Left lung (tissue), 14 donors: ENCODE results near the gene E2F7. TPM values are rescaled to one million over a fixed set of nuclear protein-coding genes. Genes with fewer than 3 reads are reported as not detected.

Experiments
- ATAC-seq: fragments of 200-7000 bp; cut with Tn5 transposase; one replicate; pipeline ENCODE4 v1.9.1; 2020; ENCODE audit warnings: moderate library complexity
- DNase-seq, 4 donors: peaks; one replicate each; pipeline ENCODE4 v3.0.0-alpha.2; 2013 to 2020
- H3K27ac ChIP-seq, 2 donors: fragments of 200-600 bp; sonication (generic) in 1 of 2; one replicate each; pipeline versions ENCODE4 v1.5.0 to v1.8.0; 2020 to 2021
- H3K27me3 ChIP-seq, 2 donors: fragments of 200-600 bp; sonication (generic) in 1 of 2; one replicate each; pipeline versions ENCODE4 v1.5.0 to v1.8.0; 2020 to 2021
- H3K36me3 ChIP-seq, 2 donors: fragments of 200-600 bp; sonication (generic) in 1 of 2; one replicate each; pipeline versions ENCODE4 v1.5.0 to v1.8.0; 2020 to 2021
- H3K4me1 ChIP-seq, 2 donors: fragments of 200-600 bp; one replicate each; pipeline ENCODE4 v1.8.0; 2021
- H3K4me3 ChIP-seq, 2 donors: fragments of 200-600 bp; sonication (generic) in 1 of 2; one replicate each; pipeline versions ENCODE4 v1.5.0 to v1.8.0; 2020 to 2021; ENCODE audit warnings: mild to moderate bottlenecking in 1 of 2
- H3K9me3 ChIP-seq, 2 donors: fragments of 200-600 bp; sonication (generic) in 1 of 2; one replicate each; pipeline versions ENCODE4 v1.5.0 to v1.8.0; 2020 to 2021
- intact Hi-C, 2 donors: fragments of 100-400 bp; cut with DNase I; formaldehyde crosslinking; loops; one replicate each; pipeline versions ENCODE4 v1.11.2 to v1.14.2; 2022
- long read RNA-seq, 12 donors: library from polyadenylated mRNA in 2 of 12; unstranded in 2 of 12; transcript quantifications; one replicate each; pipeline ENCODE4 v2.0.0 and lab custom pipeline, GENCODE V29; 2019 to 2026
- polyA plus RNA-seq, 6 donors: library from polyadenylated mRNA; unstranded; fragments of 120-200 nt; gene quantifications; one replicate each; pipeline ENCODE4 v1.2.1, GENCODE V29; 2013; ENCODE audit not compliant: insufficient read length in 6 of 6
- total RNA-seq, 2 donors: library from RNA; stranded (reverse); fragmentation: NEBNext Ultra II Directional; extraction: Animal tissue kit (Norgen Biotek cat#: 25700); gene quantifications; one replicate each; pipeline ENCODE4 v1.2.1, GENCODE V29; 2021
- TF ChIP-seq, protein P1 (sequence below), 2 donors: fragments of 200-600 bp; sonication (generic) in 1 of 2; IDR thresholded peaks; one replicate each; pipeline versions ENCODE4 v1.5.0 to v1.8.0; 2021; ENCODE audit warnings: antibody characterized with exemption in 2 of 2
- donor health status: DM: no; HTN: yes; CAD: no.
- donor health status: DM: no; HTN: no; CAD: no.

Gene E2F7, protein sequence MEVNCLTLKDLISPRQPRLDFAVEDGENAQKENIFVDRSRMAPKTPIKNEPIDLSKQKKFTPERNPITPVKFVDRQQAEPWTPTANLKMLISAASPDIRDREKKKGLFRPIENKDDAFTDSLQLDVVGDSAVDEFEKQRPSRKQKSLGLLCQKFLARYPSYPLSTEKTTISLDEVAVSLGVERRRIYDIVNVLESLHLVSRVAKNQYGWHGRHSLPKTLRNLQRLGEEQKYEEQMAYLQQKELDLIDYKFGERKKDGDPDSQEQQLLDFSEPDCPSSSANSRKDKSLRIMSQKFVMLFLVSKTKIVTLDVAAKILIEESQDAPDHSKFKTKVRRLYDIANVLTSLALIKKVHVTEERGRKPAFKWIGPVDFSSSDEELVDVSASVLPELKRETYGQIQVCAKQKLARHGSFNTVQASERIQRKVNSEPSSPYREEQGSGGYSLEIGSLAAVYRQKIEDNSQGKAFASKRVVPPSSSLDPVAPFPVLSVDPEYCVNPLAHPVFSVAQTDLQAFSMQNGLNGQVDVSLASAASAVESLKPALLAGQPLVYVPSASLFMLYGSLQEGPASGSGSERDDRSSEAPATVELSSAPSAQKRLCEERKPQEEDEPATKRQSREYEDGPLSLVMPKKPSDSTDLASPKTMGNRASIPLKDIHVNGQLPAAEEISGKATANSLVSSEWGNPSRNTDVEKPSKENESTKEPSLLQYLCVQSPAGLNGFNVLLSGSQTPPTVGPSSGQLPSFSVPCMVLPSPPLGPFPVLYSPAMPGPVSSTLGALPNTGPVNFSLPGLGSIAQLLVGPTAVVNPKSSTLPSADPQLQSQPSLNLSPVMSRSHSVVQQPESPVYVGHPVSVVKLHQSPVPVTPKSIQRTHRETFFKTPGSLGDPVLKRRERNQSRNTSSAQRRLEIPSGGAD
- total RNA-seq (1 to 10 TPM; 1.7 to 1.8 TPM), polyA plus RNA-seq (10 to 100 TPM in 1 of 6 donors, 1 to 10 TPM in 5; 6.1 to 10.9 (median 7.2) TPM)
- long read RNA-seq, donor 1, full-length matches to known transcripts, result 5 of 5 reads
- long read RNA-seq, donor 1, partial matches to known transcripts, result 0 of 5 reads
- long read RNA-seq, donor 1, other reads (novel, unspliced or antisense), result 0 of 5 reads
- long read RNA-seq, donor 2, partial matches to known transcripts, result 0 of 1 reads
- long read RNA-seq, donor 2, other reads (novel, unspliced or antisense), result 0 of 1 reads
- long read RNA-seq, donor 3, result 0 reads
- long read RNA-seq, donor 4, partial matches to known transcripts, result 1 of 1 reads
- long read RNA-seq, donor 4, other reads (novel, unspliced or antisense), result 0 of 1 reads
- long read RNA-seq, donor 5, full-length matches to known transcripts, result 1 of 1 reads
- long read RNA-seq, donor 5, partial matches to known transcripts, result 0 of 1 reads
- long read RNA-seq, donor 5, other reads (novel, unspliced or antisense), result 0 of 1 reads
- long read RNA-seq, donor 6, result 0 reads
- long read RNA-seq, donor 7, result 0 reads
- long read RNA-seq, donor 8, result 0 reads
- long read RNA-seq, donor 9, result 0 reads
- long read RNA-seq, donor 10, result 0 reads
- long read RNA-seq, donor 11, result 0 reads
- long read RNA-seq, donor 12, full-length matches to known transcripts, result 1 of 1 reads
- long read RNA-seq, donor 12, partial matches to known transcripts, result 0 of 1 reads
- long read RNA-seq, donor 12, other reads (novel, unspliced or antisense), result 0 of 1 reads

DNA sequence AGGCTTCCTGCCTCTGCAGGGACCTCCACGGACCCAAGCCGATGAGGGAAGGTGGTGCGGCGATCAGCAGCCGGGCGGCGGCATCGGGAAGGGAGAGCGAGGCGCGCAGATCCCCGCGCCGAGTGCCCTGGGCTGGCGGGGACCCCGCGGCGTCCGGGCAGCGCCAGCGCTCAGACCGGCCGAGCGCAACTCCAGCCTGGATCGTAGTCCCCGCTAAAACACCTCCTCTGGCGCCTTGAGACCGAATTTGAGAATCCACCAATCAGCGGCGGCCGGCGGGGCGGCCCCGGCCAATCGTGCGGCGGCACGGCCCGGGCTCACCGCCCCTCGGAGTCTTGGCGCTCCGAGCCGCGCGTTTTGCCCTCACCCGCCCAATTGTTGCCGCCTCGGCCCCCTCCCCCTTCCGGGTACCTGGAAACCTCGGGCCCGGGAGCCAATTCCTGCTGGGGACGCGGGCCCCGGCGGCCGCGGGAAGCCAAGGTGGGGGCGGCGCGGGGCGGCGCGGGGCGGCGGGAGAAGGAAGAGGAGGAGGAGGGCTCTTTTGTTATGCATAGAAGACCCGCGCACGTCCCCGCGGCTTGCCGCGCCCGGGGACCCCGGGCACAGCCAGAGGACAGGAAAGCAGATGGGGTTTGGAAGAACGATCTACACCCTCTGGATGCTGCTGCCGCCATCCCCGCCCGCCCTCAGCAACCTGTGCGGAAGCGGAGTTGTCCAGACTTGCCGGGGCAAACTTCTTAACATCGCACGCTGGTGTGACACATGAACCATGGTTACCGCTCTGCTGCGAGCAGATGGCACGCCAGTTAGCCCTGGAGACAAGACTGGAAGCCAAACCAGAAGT lies at the start of gene E2F7:
Gene E2F7, minus strand, starts transcription at position 209 of the 844 bp plus-strand sequence. CDS start 934 bp downstream, outside the sequence.
- H3K27ac ChIP-seq, result peak within 1 kb of the TSS in 1 of 2 donors; percentile 13
- ATAC-seq (peak; percentile 96), DNase-seq (peak; percentile 82 to 94 (median 90))
- no peaks in the 10 kb centered on the region for H3K36me3 ChIP-seq
- peak within 1 kb of the TSS; percentile 70 to 88 for H3K4me3 ChIP-seq
- H3K27me3 ChIP-seq, result peaks cover 0 to 24% of the 10 kb centered on the region in 2 donors
- no peaks in the 10 kb centered on the region for H3K9me3 ChIP-seq
- TF ChIP-seq, protein P1, sequence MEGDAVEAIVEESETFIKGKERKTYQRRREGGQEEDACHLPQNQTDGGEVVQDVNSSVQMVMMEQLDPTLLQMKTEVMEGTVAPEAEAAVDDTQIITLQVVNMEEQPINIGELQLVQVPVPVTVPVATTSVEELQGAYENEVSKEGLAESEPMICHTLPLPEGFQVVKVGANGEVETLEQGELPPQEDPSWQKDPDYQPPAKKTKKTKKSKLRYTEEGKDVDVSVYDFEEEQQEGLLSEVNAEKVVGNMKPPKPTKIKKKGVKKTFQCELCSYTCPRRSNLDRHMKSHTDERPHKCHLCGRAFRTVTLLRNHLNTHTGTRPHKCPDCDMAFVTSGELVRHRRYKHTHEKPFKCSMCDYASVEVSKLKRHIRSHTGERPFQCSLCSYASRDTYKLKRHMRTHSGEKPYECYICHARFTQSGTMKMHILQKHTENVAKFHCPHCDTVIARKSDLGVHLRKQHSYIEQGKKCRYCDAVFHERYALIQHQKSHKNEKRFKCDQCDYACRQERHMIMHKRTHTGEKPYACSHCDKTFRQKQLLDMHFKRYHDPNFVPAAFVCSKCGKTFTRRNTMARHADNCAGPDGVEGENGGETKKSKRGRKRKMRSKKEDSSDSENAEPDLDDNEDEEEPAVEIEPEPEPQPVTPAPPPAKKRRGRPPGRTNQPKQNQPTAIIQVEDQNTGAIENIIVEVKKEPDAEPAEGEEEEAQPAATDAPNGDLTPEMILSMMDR (IDR thresholded peaks at IDR 0.05), result no peak
- peaks cover 4 to 14% of the 10 kb centered on the region in 2 donors for H3K4me1 ChIP-seq
- intact Hi-C loops, result loop anchor here in 1 of 2 donors (10.0 kb wide), 1 partner anchor 619 kb away; no protein-coding TSS in a partner anchor

DNA sequence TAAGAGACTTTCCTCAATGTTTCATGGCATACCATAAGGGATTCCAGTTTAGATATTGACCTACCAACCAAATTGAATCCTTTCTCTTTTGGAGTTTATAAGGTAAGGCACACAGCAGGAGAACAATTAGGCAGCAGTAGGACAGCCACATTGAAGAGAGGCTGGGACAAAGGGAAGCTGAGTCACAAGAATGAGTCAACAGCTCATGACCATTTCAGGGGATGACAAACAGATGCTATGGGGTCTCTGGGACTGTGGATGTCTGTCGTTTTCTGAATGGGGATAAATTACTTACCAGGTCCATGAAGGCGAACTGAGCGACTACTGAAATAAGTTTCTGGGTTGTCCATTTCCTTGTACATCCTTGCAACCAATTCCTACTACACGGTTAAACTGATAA lies 48.6 kb upstream of the E2F7 start:
- Histone ChIP-seq H3K27me3 (no peaks in the 10 kb centered on the region), H3K4me3 (no peak overlapping the region), H3K27ac (no peak overlapping the region), H3K36me3 (no peaks in the 10 kb centered on the region), H3K4me1 (no peaks in the 10 kb centered on the region), H3K9me3 (no peaks in the 10 kb centered on the region)
- intact Hi-C loops, result no loop called here
- DNase-seq (no peak), ATAC-seq (no peak)
- TF ChIP-seq, protein P1 (IDR thresholded peaks at IDR 0.05), result no peak

DNA sequence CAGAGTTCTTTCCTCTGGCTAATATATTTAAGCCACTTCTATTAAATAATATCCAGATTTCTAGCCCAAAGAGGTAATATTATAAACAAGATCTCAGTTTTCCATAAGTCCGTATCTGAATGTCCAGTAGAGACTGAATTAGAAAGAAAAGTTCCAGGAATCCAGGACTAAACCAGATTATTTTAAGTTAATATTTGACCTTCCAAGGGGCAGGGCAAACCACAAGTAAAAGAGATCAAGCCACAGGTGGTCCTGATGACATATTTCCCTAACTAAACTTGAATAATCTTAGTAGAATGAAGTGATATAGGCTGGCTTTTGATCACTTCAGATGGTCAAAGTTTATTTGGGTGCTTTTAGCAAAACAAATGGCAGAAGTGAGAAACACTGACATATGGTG lies 43.3 kb upstream of the E2F7 start:
- H3K4me3 ChIP-seq, result no peak overlapping the region
- no peaks in the 10 kb centered on the region for H3K27me3 ChIP-seq
- intact Hi-C loops, result no loop called here
- no peaks in the 10 kb centered on the region for H3K36me3 ChIP-seq
- H3K4me1 ChIP-seq, result no peaks in the 10 kb centered on the region
- TF ChIP-seq, protein P1 (IDR thresholded peaks at IDR 0.05), result no peak
- no peaks in the 10 kb centered on the region for H3K9me3 ChIP-seq
- no peak overlapping the region for H3K27ac ChIP-seq
- DNase-seq, result no peak
- ATAC-seq, result no peak

DNA sequence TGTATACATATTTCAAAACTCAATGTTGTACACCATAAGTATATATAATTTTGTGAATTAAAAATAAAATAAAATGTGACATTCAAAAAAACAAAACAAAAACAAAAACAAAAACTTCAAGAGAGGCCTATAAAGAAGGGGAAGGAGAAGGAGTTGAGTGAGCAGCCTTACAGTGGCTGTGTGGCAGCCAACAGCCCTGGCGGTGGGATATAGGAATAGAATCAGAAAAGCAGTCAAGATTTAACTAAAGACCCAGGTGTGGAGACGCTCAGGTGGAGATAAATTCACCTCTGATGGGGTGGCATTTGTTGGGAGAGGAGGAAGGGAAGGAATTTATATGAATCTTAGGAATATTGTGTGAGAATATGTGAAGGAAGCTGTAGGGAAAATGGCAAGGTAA lies 41.8 kb upstream of the E2F7 start:
- TF ChIP-seq, protein P1 (IDR thresholded peaks at IDR 0.05), result no peak
- ATAC-seq (no peak), DNase-seq (no peak)
- Histone ChIP-seq H3K27ac (no peak overlapping the region), H3K4me3 (no peak overlapping the region), H3K4me1 (no peaks in the 10 kb centered on the region), H3K9me3 (no peaks in the 10 kb centered on the region), H3K36me3 (no peaks in the 10 kb centered on the region), H3K27me3 (no peaks in the 10 kb centered on the region)
- intact Hi-C loops, result no loop called here
